A549 (cell line): ENCODE measurements around the gene ERGIC1.

Experiments used
- CEBPB ChIP-seq, 2 experiments: fragments of >200 bp in 1 of 2; sonication (Bioruptor Twin) in 1 of 2; formaldehyde crosslinking in 1 of 2; IDR thresholded peaks; 2 replicates each; pipeline ENCODE4 v1.6.1; 2012 to 2016
- CHD2 ChIP-seq: fragments of 150-350 bp; IDR thresholded peaks from 2 replicates; pipeline ENCODE4 v1.6.1; 2014; ENCODE audit warnings: low read length; ENCODE audit not compliant: partially characterized antibody
- CTCF ChIP-seq: fragments of >200 bp; sonication (Bioruptor Twin); formaldehyde crosslinking; IDR thresholded peaks from 3 replicates; pipeline ENCODE4 v1.5.1; 2016
- ESRRA ChIP-seq: fragments of 150-350 bp; IDR thresholded peaks from 2 replicates; pipeline ENCODE4 v1.6.1; 2014; ENCODE audit warnings: mild to moderate bottlenecking, low read length, borderline replicate concordance
- JUN ChIP-seq, 2 experiments: fragments of >200 bp; sonication (Bioruptor Twin); formaldehyde crosslinking; IDR thresholded peaks; 2 replicates in 1 of 2; 3 replicates in 1 of 2; pipeline ENCODE4 v1.6.1; 2016 to 2017
- MAFK ChIP-seq: fragments of 450-650 bp; IDR thresholded peaks from 2 replicates; pipeline ENCODE4 v1.6.1; 2014; ENCODE audit not compliant: partially characterized antibody
- POLR2A ChIP-seq: IDR thresholded peaks from 2 replicates; pipeline ENCODE4 v1.6.1; 2012; ENCODE audit warnings: mild to moderate bottlenecking, low read length
- RAD21 ChIP-seq, 2 experiments: fragments of >200 bp in 1 of 2; sonication (Bioruptor Twin) in 1 of 2; formaldehyde crosslinking in 1 of 2; IDR thresholded peaks in 1 of 2; conservative IDR thresholded peaks in 1 of 2; 2 replicates in 1 of 2; 3 replicates in 1 of 2; pipeline ENCODE4 v1.6.1; 2012 to 2018; ENCODE audit warnings: inconsistent platforms in 1 of 2
- RARB ChIP-seq: fragments of 250-450 bp; sonication (Bioruptor Pico); IDR thresholded peaks from 2 replicates; pipeline ENCODE4 v1.8.0; 2021; ENCODE audit warnings: mild to moderate bottlenecking, moderate library complexity
- RNF2 ChIP-seq: fragments of 200-600 bp; sonication (generic); IDR thresholded peaks from 2 replicates; pipeline ENCODE4 v1.6.1; 2016; ENCODE audit warnings: low read depth, mild to moderate bottlenecking, antibody characterized with exemption, moderate library complexity, borderline replicate concordance
- USF2 ChIP-seq: fragments of 450-650 bp; IDR thresholded peaks from 2 replicates; pipeline ENCODE4 v1.6.1; 2014; ENCODE audit warnings: antibody characterized with exemption
- ZFP36 ChIP-seq: fragments of 450-650 bp; IDR thresholded peaks from 2 replicates; pipeline ENCODE4 v1.6.1; 2014; ENCODE audit warnings: borderline replicate concordance; ENCODE audit not compliant: partially characterized antibody
- ZNF302 ChIP-seq: fragments of 250-450 bp; sonication (Bioruptor Pico); IDR thresholded peaks from 2 replicates; pipeline ENCODE4 v1.9.0; 2021; ENCODE audit warnings: inconsistent platforms, mild to moderate bottlenecking, moderate library complexity
- ZSCAN20 ChIP-seq: fragments of 250-450 bp; sonication (Bioruptor Pico); IDR thresholded peaks from 2 replicates; pipeline ENCODE4 v1.8.0; 2022; ENCODE audit warnings: mild to moderate bottlenecking, moderate library complexity

DNA sequence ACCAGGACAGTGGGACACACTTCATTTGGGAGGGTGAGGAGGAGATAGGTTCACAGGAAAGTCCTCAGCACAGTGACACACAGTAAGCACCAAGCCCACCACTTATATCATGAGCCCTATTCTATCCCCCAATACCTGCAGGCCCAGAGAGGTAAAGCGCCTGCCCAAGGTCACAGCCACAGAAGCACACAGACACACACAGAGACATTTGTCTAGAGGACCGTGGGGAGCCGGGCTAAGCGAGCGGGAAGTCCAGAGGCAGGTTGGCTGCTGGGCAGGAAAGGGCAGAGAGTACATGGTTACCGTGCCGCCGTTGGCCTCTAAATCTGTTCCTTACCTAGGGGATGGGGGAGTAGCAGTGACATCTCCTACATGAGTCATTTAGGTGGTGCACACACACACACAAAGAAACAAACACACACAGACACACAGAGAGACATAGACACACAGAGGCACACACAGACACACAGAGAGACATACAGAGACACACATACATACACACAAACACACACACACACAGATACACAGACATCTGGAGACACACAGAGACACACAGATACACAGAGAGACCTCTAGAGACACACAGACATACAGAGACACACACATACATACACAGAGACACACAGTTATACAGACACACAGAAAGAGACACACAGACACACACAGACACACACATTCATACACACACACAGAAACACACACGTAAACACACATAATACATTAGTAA lies 47.2 kb upstream of the ERGIC1 start:
- TF ChIP-seq ZNF302 (CRISPR knock-in tag) (no peak), CTCF (no peak), MAFK (no peak), POLR2A (no peak), CHD2 (no peak), RAD21 (conservative IDR thresholded peaks at IDR 0.05 in 1 of 2, IDR thresholded peaks at IDR 0.05 in 1 of 2) (no peak), USF2 (no peak), CEBPB (IDR thresholded peaks at IDR 0.05) (no peak), RNF2 (no peak), ZSCAN20 (CRISPR knock-in tag) (no peak), ZFP36 (no peak), RARB (no peak), JUN (IDR thresholded peaks at IDR 0.05) (no peak), ESRRA (no peak)
